ENCODE results near the gene RPS16. TPM values are rescaled to one million over a fixed set of nuclear protein-coding genes. Genes with fewer than 3 reads are reported as not detected.

RPS16 gene
- total RNA-seq, 2 experiments from 2014 or later = 3,249 to 3,324 TPM

GRCh38 chr19:39449116-39449797 is 13.5 kb upstream of the RPS16 start:
- H3K36me3 Mint-ChIP-seq (ENCODE audit: low read depth) = peaks cover 79% of the 10 kb centered on the region
- peaks cover 63% of the 10 kb centered on the region for H3K4me1 Mint-ChIP-seq (ENCODE audit: low read depth)
- CTCF ChIA-PET = interaction anchor here (1.6 kb wide), 1 partner anchor 27 kb away, joined by 4 read pairs; no protein-coding TSS in a partner anchor
- H3K27ac Mint-ChIP-seq = peak overlapping the region; percentile 99
- TF ChIP-seq CTCF (IDR thresholded peaks at IDR 0.05) = no peak
- no peaks in the 10 kb centered on the region for H3K27me3 Mint-ChIP-seq
- peak overlapping the region; percentile 100 for H3K4me3 Mint-ChIP-seq
- DNase-seq (peak; percentile 54), ATAC-seq (peak; percentile 7)
- POLR2A ChIA-PET = interaction anchor here (0.9 to 6.1 kb wide), 6 partner anchors 8 to 87 kb away, joined by 3 to 137 read pairs (median 5); partner anchors contain the start of genes MED29, PAF1 and RPS16
- peaks cover 2% of the 10 kb centered on the region for H3K9me3 Mint-ChIP-seq
- intact Hi-C loops (cut with micrococcal nuclease) = loop anchor here (5.0 kb wide), 1 partner anchor 73 kb away; no protein-coding TSS in a partner anchor

GRCh38 chr19:39448271-39448670 is 12.5 kb upstream of the RPS16 start:
- TF ChIP-seq CTCF (IDR thresholded peaks at IDR 0.05) = no peak
- H3K27ac Mint-ChIP-seq = peak overlapping the region; percentile 99
- ChIA-PET POLR2A (interaction anchor here (0.9 to 6.1 kb wide), 8 partner anchors 9 to 91 kb away, joined by 3 to 137 read pairs (median 6); partner anchors contain the start of genes EID2, MED29, PAF1 and RPS16), CTCF (interaction anchor here (1.0 to 2.9 kb wide), 3 partner anchors 13 to 28 kb away, joined by 3 to 12 read pairs (median 4); partner anchors contain the start of gene RPS16)
- H3K4me3 Mint-ChIP-seq = peak overlapping the region; percentile 100
- DNase-seq (peak; percentile 76), ATAC-seq (no peak)
- H3K36me3 Mint-ChIP-seq (ENCODE audit: low read depth) = peaks cover 75% of the 10 kb centered on the region
- intact Hi-C loops (cut with micrococcal nuclease) = loop anchor here (5.0 kb wide), 1 partner anchor 74 kb away; no protein-coding TSS in a partner anchor
- H3K4me1 Mint-ChIP-seq (ENCODE audit: low read depth) = peaks cover 61% of the 10 kb centered on the region
- no peaks in the 10 kb centered on the region for H3K27me3 Mint-ChIP-seq
- peaks cover 2% of the 10 kb centered on the region for H3K9me3 Mint-ChIP-seq

GRCh38 chr19:39446365-39447084 is 10.8 kb upstream of the RPS16 start:
- no peak for ATAC-seq
- Mint-ChIP-seq H3K4me1 (ENCODE audit: low read depth) (peaks cover 47% of the 10 kb centered on the region), H3K27me3 (no peaks in the 10 kb centered on the region), H3K9me3 (peaks cover 2% of the 10 kb centered on the region), H3K4me3 (peak overlapping the region; percentile 100), H3K36me3 (ENCODE audit: low read depth) (peaks cover 62% of the 10 kb centered on the region), H3K27ac (peak overlapping the region; percentile 99)
- intact Hi-C loops (cut with micrococcal nuclease) = loop anchor here (5.0 kb wide), 1 partner anchor 76 kb away; no protein-coding TSS in a partner anchor
- CTCF ChIA-PET = interaction anchor here (0.9 to 2.9 kb wide), 3 partner anchors 28 to 86 kb away, joined by 4 to 12 read pairs (median 7); partner anchors contain the start of gene EID2B
- no peak for TF ChIP-seq CTCF (IDR thresholded peaks at IDR 0.05)
- POLR2A ChIA-PET = interaction anchor here (0.8 to 6.1 kb wide), 16 partner anchors 9 to 93 kb away, joined by 3 to 137 read pairs (median 4); partner anchors contain the start of genes EID2, EID2B and RPS16
- DNase-seq = peak; percentile 24

- CTCF ChIA-PET = interaction anchor here (1.0 to 2.9 kb wide), 4 partner anchors 10 to 87 kb away, joined by 3 to 12 read pairs (median 6); partner anchors contain the start of genes EID2B and RPS16
- TF ChIP-seq CTCF (IDR thresholded peaks at IDR 0.05) = no peak
- POLR2A ChIA-PET = interaction anchor here (0.7 to 6.1 kb wide), 20 partner anchors 8 to 94 kb away, joined by 3 to 137 read pairs (median 3); partner anchors contain the start of genes DLL3, EID2B, RPS16 and SELENOV
- intact Hi-C loops (cut with micrococcal nuclease) = loop anchor here (1.0 to 5.0 kb wide), 2 partner anchors 9 to 77 kb away; no protein-coding TSS in a partner anchor
- ATAC-seq = peak; percentile 93
- DNase-seq = peak; percentile 99
- H3K27ac Mint-ChIP-seq = peak within 1 kb of the TSS; percentile 99
- H3K27me3 Mint-ChIP-seq = no peaks in the 10 kb centered on the region
- peak within 1 kb of the TSS; percentile 100 for H3K4me3 Mint-ChIP-seq
- peaks cover 2% of the 10 kb centered on the region for H3K9me3 Mint-ChIP-seq
- H3K4me1 Mint-ChIP-seq (ENCODE audit: low read depth) = peaks cover 40% of the 10 kb centered on the region
- peaks cover 59% of the 10 kb centered on the region for H3K36me3 Mint-ChIP-seq (ENCODE audit: low read depth)
Measured at GRCh38 chr19:39445196-39446111, 9.7 kb upstream of the RPS16 start, which contains the start of gene SUPT5H. TSS of gene SUPT5H (plus strand) at chr19:39445582. CDS start at chr19:39445891, 309 bp downstream.

All from activated CD8-positive, alpha-beta T cell treated with anti-CD3 and anti-CD28 coated beads for 36 hours (primary cell).